HG02870 (cell line): ENCODE measurements around the gene RBMY1E.
"Not testable (repeated sequence)": the region's sequence is repeated elsewhere in the genome, so short reads cannot be mapped to it uniquely, and the experiment has no call there.

Experiments
- ATAC-seq: cut with Tn5 transposase; IDR thresholded peaks from one replicate; pipeline ENCODE4 v1.9.1; 2021; ENCODE audit warnings: mild to moderate bottlenecking, moderate library complexity; ENCODE audit not compliant: unreplicated experiment

Gene RBMY1E

GRCh38 chrY:21917932-21918331 lies at the start of gene RBMY1E:
Gene RBMY1E, minus strand, starts transcription at chrY:21918032. Its CDS starts 1,978 bp downstream, at chrY:21916054.
- ATAC-seq = not testable (repeated sequence)

- ATAC-seq = not testable (repeated sequence)
These were observed 23.4 kb downstream of the RBMY1E start, which contains the start of gene RBMY1D for GRCh38 chrY:21894426-21894825. Gene RBMY1D, minus strand, starts transcription at chrY:21894526. Its CDS starts 2,013 bp downstream, at chrY:21892513.

- ATAC-seq = not testable (repeated sequence)
These were observed 48.3 kb downstream of the RBMY1E start for GRCh38 chrY:21869407-21870076.
